Measurements from ENCODE around the gene PDHA2.

GRCh38 chr4:95887551-95887950 is 47.7 kb downstream of the PDHA2 start:
- TF ChIP-seq CTCF (IDR thresholded peaks at IDR 0.05) (no peak), EP300 (IDR thresholded peaks at IDR 0.05) (no peak)
